ENCODE data around the gene DRC1.

DNA sequence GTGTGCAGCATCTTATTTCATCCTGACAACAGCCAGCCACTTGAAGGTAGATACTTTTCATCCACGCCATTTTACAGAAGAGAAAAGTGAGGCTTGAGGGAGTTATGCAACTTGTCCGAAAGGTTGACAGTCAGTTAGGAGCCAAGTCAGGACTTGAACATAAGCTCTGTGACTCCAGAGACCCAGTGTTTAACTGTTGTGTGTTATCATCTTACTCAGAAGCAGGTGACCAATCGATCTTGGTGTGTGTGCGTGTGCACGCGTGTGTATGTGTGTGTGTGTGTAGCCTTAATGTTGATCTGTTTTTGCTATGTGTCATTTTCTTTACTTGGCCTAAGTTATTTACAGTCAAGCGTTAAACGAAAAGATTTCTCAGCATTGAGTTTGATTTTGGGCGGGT, 22.0 kb downstream of the DRC1 start:
- TF ChIP-seq NPAS2 (CRISPR knock-in tag; IDR thresholded peaks at IDR 0.05; ENCODE audit: borderline replicate concordance) (no peak), CBX8 (IDR thresholded peaks at IDR 0.05) (no peak)
- TF ChIP-seq, protein P1, sequence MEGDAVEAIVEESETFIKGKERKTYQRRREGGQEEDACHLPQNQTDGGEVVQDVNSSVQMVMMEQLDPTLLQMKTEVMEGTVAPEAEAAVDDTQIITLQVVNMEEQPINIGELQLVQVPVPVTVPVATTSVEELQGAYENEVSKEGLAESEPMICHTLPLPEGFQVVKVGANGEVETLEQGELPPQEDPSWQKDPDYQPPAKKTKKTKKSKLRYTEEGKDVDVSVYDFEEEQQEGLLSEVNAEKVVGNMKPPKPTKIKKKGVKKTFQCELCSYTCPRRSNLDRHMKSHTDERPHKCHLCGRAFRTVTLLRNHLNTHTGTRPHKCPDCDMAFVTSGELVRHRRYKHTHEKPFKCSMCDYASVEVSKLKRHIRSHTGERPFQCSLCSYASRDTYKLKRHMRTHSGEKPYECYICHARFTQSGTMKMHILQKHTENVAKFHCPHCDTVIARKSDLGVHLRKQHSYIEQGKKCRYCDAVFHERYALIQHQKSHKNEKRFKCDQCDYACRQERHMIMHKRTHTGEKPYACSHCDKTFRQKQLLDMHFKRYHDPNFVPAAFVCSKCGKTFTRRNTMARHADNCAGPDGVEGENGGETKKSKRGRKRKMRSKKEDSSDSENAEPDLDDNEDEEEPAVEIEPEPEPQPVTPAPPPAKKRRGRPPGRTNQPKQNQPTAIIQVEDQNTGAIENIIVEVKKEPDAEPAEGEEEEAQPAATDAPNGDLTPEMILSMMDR (IDR thresholded peaks at IDR 0.05): no peak
- TF ChIP-seq, protein P2, sequence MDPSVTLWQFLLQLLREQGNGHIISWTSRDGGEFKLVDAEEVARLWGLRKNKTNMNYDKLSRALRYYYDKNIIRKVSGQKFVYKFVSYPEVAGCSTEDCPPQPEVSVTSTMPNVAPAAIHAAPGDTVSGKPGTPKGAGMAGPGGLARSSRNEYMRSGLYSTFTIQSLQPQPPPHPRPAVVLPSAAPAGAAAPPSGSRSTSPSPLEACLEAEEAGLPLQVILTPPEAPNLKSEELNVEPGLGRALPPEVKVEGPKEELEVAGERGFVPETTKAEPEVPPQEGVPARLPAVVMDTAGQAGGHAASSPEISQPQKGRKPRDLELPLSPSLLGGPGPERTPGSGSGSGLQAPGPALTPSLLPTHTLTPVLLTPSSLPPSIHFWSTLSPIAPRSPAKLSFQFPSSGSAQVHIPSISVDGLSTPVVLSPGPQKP (IDR thresholded peaks at IDR 0.05; ENCODE audit: low read depth, low read length): no peak
- TF ChIP-seq, protein P3, sequence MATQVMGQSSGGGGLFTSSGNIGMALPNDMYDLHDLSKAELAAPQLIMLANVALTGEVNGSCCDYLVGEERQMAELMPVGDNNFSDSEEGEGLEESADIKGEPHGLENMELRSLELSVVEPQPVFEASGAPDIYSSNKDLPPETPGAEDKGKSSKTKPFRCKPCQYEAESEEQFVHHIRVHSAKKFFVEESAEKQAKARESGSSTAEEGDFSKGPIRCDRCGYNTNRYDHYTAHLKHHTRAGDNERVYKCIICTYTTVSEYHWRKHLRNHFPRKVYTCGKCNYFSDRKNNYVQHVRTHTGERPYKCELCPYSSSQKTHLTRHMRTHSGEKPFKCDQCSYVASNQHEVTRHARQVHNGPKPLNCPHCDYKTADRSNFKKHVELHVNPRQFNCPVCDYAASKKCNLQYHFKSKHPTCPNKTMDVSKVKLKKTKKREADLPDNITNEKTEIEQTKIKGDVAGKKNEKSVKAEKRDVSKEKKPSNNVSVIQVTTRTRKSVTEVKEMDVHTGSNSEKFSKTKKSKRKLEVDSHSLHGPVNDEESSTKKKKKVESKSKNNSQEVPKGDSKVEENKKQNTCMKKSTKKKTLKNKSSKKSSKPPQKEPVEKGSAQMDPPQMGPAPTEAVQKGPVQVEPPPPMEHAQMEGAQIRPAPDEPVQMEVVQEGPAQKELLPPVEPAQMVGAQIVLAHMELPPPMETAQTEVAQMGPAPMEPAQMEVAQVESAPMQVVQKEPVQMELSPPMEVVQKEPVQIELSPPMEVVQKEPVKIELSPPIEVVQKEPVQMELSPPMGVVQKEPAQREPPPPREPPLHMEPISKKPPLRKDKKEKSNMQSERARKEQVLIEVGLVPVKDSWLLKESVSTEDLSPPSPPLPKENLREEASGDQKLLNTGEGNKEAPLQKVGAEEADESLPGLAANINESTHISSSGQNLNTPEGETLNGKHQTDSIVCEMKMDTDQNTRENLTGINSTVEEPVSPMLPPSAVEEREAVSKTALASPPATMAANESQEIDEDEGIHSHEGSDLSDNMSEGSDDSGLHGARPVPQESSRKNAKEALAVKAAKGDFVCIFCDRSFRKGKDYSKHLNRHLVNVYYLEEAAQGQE (IDR thresholded peaks at IDR 0.05): no peak
